Chondrocyte (in vitro differentiated cells): ENCODE data around the gene ITLN1. TPM values are rescaled to one million over a fixed set of nuclear protein-coding genes. Genes with fewer than 3 reads are reported as not detected.
"Not testable (repeated sequence)": the region's sequence is repeated elsewhere in the genome, so short reads cannot be mapped to it uniquely, and the experiment has no call there.

Experiments
- DNase-seq: peaks from one replicate; pipeline ENCODE4 v3.0.0; 2021; ENCODE audit warnings: mixed read lengths, low spot score
- H3K27ac Mint-ChIP-seq: one replicate; pipeline ENCODE4 v1.8.0; 2021; ENCODE audit warnings: mild to moderate bottlenecking, moderate library complexity, mixed read lengths; ENCODE audit not compliant: unreplicated experiment
- H3K27me3 Mint-ChIP-seq: 2 replicates; pipeline ENCODE4 v1.8.0; 2021; ENCODE audit warnings: low read depth, mixed read lengths
- H3K36me3 Mint-ChIP-seq: 2 replicates; pipeline ENCODE4 v1.8.0; 2021; ENCODE audit warnings: low read depth, mixed read lengths
- H3K4me1 Mint-ChIP-seq: 2 replicates; pipeline ENCODE4 v1.8.0; 2021; ENCODE audit warnings: low read depth, mild to moderate bottlenecking, mixed read lengths
- H3K4me3 Mint-ChIP-seq: one replicate; pipeline ENCODE4 v1.8.0; 2021; ENCODE audit warnings: mild to moderate bottlenecking, moderate library complexity, mixed read lengths; ENCODE audit not compliant: unreplicated experiment
- H3K9me3 Mint-ChIP-seq: 2 replicates; pipeline ENCODE4 v1.8.0; 2021; ENCODE audit warnings: low read depth, mixed read lengths
- total RNA-seq: library from RNA; stranded (reverse); gene quantifications from 3 replicates; pipeline ENCODE4 v1.2.1, GENCODE V29; 2021
- TF ChIP-seq, protein P1 (sequence below): fragments of 200-600 bp; sonication (generic); IDR thresholded peaks from 2 replicates; pipeline ENCODE4 v1.5.0; 2021; ENCODE audit warnings: antibody characterized with exemption, mild to moderate bottlenecking, moderate library complexity

ITLN1 gene
- total RNA-seq, 1 donor from 2014 or later = not detected

DNA sequence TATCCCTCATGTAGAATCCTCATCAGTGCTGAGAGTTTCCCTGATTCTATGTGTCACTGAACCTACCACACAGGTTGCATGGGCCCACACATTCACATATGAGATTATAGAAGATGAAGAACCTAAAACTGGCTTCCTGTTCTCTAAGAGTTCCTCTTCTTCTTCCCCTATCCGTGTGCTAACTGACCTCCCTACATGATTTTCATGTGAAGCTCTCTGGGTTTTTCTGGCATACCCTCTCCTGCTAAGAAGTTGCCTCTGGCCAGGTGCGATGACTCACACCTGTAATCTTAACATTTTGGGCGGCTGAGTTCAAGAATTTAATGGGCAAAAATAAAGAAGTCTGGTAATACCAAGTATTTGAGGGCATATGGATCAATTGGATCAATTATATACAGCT lies 16.8 kb downstream of the ITLN1 start:
- H3K4me3 Mint-ChIP-seq = no peak overlapping the region
- H3K9me3 Mint-ChIP-seq = no peaks in the 10 kb centered on the region
- H3K27me3 Mint-ChIP-seq = peaks cover 3% of the 10 kb centered on the region
- no peak overlapping the region for H3K27ac Mint-ChIP-seq
- no peaks in the 10 kb centered on the region for H3K36me3 Mint-ChIP-seq
- no peaks in the 10 kb centered on the region for H3K4me1 Mint-ChIP-seq
- TF ChIP-seq, protein P1, sequence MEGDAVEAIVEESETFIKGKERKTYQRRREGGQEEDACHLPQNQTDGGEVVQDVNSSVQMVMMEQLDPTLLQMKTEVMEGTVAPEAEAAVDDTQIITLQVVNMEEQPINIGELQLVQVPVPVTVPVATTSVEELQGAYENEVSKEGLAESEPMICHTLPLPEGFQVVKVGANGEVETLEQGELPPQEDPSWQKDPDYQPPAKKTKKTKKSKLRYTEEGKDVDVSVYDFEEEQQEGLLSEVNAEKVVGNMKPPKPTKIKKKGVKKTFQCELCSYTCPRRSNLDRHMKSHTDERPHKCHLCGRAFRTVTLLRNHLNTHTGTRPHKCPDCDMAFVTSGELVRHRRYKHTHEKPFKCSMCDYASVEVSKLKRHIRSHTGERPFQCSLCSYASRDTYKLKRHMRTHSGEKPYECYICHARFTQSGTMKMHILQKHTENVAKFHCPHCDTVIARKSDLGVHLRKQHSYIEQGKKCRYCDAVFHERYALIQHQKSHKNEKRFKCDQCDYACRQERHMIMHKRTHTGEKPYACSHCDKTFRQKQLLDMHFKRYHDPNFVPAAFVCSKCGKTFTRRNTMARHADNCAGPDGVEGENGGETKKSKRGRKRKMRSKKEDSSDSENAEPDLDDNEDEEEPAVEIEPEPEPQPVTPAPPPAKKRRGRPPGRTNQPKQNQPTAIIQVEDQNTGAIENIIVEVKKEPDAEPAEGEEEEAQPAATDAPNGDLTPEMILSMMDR = no peak
- no peak for DNase-seq

GRCh38 chr1:160867651-160868050 lies 17.3 kb downstream of the ITLN1 start:
- not testable (repeated sequence) for H3K4me1 Mint-ChIP-seq, H3K36me3 Mint-ChIP-seq, H3K9me3 Mint-ChIP-seq, H3K27me3 Mint-ChIP-seq, H3K27ac Mint-ChIP-seq, DNase-seq, H3K4me3 Mint-ChIP-seq

GRCh38 chr1:160866695-160867260 lies 18.2 kb downstream of the ITLN1 start:
- DNase-seq = no peak
- Mint-ChIP-seq H3K27ac (no peak overlapping the region), H3K4me1 (no peaks in the 10 kb centered on the region), H3K9me3 (no peaks in the 10 kb centered on the region), H3K4me3 (no peak overlapping the region), H3K36me3 (no peaks in the 10 kb centered on the region), H3K27me3 (peaks cover 3% of the 10 kb centered on the region)
- TF ChIP-seq, protein P1 = no peak

GRCh38 chr1:160866001-160866694 lies 18.8 kb downstream of the ITLN1 start:
- no peaks in the 10 kb centered on the region for H3K4me1 Mint-ChIP-seq
- DNase-seq = no peak
- H3K36me3 Mint-ChIP-seq = no peaks in the 10 kb centered on the region
- TF ChIP-seq, protein P1 = no peak
- H3K4me3 Mint-ChIP-seq = no peak overlapping the region
- H3K27me3 Mint-ChIP-seq = peaks cover 6% of the 10 kb centered on the region
- no peak overlapping the region for H3K27ac Mint-ChIP-seq
- H3K9me3 Mint-ChIP-seq = no peaks in the 10 kb centered on the region

DNA sequence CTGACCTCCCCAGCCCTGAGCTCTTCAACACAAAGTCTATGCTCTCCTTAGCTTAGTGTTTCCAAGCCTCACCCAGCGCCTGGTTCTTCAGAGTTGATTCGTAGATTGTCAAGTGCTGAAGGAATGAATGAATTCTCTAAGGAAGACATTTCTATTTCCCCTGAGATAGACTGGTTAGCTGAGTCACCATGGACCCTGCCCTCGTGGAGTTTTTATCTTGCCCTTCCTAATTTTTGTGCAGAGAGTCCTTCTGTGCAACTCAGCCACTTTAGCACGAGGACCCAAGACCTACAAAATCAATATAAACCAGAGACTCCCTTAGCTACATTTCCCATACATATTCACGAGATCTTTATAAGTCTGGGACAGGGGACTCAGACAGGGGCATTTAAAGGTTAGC lies 19.6 kb downstream of the ITLN1 start:
- Mint-ChIP-seq H3K4me1 (no peaks in the 10 kb centered on the region), H3K27me3 (peaks cover 7% of the 10 kb centered on the region), H3K9me3 (no peaks in the 10 kb centered on the region), H3K27ac (no peak overlapping the region), H3K4me3 (no peak overlapping the region), H3K36me3 (no peaks in the 10 kb centered on the region)
- DNase-seq = no peak
- TF ChIP-seq, protein P1 = no peak

DNA sequence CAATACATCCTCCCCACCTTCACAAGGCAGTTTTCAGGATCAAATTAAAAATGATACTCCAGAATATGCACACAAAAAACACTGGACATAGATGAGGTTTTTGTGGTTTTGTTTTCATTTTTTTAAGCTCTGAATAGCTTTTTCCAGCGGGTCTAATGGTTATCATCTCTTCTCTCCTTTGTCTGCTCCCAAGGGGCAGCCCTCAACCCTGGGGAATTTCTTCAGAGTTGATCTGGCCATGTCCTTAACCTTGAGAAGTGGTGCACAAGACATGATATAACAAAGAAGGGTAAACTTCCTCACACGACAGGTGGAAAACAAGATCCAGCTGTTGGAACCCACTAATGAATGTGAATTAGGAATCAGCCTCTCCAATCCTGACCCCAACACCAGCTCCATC lies 20.8 kb downstream of the ITLN1 start:
- TF ChIP-seq, protein P1 = no peak
- Mint-ChIP-seq H3K4me1 (no peaks in the 10 kb centered on the region), H3K27ac (no peak overlapping the region), H3K4me3 (no peak overlapping the region), H3K36me3 (no peaks in the 10 kb centered on the region), H3K27me3 (peaks cover 7% of the 10 kb centered on the region), H3K9me3 (no peaks in the 10 kb centered on the region)
- no peak for DNase-seq
